ENCODE measurements around the gene LRMDA.

LRMDA gene

DNA sequence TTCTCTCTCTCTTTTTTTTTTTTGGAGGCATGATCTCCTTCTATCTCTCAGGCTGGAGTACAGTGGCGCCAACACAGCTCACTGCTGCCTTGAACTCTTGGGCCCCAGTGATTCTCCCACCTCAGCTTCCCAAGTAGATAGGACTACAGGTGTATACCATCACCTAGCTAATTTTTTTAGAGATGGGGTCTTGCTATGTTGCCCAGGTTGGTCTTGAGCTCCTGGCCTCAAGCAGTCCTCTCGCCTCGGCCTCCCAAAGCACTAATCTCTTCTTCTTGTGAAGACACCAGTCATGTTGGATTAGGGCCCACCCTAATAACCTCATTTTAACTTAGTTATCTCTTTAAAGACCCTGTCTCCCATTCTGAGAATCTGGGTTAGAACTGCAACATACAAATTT lies 45.6 kb downstream of the LRMDA start:
- no peak for DNase-seq (ENCODE audit: low read depth)

DNA sequence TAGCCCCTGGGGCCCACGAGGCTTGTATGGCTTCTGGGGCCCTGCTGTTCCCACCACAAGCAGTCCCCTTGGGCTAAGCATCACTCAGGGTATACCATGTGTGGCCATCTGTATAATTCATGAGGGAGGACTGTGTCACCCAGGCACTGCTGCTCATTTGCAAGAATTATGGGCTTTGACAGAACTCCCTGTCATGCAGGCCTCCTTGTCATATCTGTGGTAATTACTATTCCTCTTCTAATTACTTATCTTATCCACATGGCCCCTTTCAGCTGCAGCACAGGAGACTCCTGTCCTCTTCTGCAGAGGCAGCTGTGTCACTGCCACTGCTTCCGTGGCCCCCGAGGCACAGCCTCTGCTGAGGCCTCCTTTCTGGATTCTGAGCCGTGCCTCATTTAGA lies 46.3 kb downstream of the LRMDA start:
- no peak for DNase-seq (ENCODE audit: low read depth)

DNA sequence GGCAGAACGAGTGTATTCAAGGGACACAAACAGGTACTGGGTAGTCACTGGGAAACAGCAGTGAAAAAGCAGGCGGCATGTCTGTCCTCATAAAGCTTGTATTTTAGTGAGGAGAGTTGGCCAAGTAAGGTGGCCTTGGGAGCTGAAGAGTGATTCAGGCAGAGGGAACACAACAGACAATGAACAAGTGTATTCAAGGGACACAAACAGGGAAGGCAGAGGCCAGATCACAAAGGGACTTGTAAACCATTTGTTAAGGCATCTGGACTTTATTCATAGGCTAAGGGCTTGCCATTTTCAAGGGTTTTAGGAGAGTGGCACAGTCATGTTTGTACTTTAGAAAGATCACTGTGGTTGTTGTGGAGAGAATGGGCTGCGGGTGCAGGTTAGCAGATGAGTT lies 49.0 kb downstream of the LRMDA start:
- DNase-seq (ENCODE audit: low read depth) = no peak

DNA sequence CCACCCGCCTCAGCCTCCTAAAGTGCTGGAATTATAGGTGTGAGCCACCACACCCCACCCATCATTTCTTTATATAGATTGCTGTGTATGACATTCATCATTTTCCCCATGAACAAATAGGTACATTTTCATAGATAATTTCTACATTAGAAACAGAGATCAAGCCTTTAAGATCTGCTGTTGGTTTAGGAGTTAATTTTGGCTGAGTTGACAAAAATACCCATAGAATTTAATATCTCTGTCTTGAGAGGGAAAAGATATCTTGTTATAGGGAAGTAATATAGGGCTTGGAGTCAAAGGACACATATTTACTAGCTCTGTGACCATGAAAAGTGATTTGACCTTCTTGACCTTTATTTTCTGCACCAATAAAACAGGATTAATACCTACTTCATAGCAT lies 51.8 kb downstream of the LRMDA start:
- DNase-seq (ENCODE audit: low read depth) = no peak

DNA sequence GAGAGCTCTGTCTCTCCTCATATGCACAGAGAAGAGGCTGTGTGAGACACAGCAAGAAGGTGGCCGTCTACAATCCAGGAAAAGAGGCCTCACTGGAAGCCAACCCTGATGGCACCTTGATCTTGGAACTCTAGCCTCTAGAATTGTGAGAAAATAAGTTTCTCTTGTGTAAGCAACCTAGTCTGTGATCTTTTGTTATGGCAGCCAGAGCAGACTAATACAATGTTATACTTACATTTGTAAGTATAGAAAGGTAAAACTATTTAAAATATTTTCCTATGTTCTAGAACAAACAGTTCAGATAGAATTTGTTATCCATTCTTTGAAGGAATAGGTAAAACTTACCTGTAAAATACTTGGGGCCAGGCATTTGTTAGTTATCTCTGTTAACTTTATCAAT lies 53.3 kb downstream of the LRMDA start:
- no peak for DNase-seq (ENCODE audit: low read depth)

DNA sequence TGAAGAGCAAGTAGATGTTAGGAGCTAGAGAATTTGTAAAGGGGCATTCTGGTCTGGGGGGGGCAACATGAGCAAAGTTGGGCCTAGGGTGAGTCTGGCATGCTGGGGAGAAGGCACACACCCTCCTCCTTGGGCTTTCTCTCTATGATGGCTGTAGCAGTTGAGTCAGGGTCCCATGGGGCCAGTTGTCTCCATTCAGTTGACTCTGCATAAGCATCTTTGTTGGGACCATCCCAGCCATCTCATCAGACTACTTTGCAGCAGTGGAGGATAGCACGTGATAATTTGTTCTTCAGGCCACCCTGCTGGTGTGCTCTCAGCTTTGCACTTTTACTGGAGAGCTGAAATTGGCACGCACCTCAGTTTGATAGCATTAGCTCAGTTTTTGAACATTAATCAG lies 55.2 kb downstream of the LRMDA start:
- no peak for DNase-seq (ENCODE audit: low read depth)

DNA sequence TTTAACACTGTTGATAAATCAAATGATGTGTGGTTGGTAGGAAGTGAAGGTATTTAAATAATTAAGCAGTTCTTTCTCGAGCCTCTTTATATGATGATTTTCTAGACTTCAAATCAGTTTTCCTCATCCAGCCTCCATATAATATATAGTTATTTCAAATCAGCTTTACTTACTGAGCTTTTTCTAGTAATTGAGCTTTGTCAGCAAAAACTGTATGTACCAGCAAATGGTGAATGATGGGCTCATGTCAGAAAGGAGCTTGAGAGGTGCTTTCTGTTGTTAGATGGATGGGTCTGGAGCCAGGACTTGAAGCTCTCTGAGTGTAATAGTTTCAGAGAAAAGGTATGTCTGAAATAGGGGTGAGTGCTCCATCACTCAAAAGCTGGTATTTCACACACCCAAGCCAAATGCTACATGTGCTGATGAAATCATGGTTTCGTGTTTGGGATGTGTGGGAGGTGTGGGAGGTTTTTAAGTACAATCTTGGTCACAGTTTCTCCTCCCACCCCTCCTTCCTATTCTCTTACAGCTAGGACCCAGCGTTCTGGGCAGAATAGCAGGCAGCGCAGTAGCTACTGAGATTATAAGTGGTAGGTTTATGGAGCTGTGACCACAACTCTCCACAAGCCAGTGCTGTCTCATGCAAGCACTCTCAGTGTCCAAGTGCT lies 55.8 kb downstream of the LRMDA start:
- no peak for DNase-seq (ENCODE audit: low read depth)

DNA sequence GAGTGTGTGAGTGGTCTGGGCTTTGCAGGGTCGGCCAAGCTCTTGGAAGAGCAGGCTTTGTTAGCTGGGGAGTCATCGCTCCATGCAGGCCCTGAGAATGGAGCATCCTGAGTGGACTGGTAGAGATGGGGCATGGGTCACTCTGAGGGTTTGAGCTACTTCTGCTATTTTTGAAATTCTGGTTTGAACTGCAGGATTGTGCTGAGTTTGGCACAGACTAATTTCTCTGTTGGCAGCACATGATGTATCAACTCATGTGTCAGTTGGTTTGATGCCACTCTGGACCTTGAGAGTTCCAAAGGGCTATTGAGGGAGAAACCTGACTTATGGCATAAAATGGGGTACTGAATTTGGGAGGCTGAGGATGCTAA lies 56.3 kb downstream of the LRMDA start:
- no peak for DNase-seq (ENCODE audit: low read depth)

DNA sequence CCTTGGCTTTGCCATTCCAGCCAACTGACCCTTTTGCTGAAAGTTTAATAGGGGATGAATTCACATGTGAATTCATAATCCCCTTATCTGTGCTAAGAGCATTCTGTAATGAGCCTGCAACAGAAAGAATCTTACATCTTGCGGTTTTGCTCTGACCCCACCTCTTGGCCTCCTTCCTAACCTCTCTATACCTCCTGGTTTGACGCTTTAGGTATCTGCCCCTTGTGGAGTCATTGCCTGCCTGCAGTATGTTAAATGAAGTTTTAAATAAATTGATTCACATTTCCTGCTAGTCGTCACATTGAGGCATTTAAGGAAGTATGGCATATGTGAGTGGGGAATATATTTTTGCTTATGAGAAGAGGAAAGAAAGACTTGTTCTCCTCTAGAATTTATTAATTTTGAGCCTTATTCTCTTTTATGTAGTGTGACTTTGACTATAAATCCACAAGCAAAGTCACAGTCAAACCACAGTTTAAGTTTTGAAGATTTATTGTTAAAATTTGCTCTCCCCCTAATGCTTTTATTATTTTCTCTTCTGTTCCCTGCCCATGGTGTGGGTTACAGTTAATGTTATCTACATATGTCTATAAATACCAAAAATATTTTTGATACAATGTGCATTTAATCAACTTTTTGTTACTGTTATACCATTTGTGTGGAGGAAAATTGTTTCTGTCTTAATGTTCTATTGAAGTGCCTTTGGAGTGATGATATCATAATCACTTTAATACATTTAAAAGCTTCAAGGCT lies 60.9 kb downstream of the LRMDA start:
- no peak for DNase-seq (ENCODE audit: low read depth)

DNA sequence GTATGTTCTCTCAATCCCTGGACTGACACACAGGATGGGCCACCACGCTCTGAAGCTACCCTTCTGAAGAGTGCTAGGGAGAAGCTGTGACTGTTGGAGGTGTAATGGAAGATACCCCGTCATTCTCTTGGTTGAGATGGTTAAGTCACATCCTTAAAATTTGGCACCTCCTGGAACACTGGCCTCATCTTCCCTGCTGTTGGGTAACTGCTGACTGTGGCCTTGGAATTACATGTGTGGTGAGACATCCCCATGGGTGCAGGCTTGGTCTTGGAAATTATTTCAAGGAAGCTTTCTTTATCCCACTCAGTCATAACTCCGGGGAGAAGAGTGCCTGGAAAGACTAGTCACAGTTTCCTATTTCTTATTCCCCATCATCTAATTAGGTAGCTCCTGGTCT lies 62.0 kb downstream of the LRMDA start:
- no peak for DNase-seq (ENCODE audit: low read depth)

DNA sequence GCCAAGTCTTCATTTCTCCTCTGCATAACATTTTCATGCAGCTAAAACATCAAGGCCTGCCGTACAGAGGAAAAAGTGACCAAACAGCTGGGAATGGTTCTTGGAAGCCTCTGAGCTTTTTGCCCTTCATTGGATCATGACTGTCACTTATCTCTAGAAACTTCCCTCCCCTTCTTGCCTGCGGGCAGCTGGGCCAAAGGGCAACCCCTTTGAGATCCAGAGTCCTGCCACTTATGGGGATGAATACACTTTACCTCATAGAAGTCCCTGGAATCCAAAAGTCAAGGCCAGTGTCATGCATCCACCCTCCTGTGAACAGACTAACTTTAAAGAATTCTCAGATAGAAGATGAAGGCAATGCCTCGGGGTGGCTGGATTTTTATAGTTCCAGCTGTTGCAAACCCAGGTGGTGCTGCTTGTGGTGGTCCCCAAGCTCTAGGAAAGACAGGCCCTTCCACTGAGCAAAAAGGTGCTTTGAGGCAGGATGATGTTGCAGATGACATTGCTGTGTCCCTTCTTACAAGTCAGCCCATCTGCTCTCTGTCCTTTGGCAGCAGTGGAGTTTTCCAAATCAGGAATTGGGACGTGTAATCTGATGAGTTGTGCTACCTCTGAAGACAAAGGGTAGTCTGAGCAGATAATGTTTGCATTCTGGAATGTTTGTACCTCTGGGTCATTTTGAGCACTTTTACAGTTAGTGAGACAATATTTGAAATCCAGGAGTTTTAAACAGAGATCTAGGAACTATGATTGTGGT lies 64.2 kb downstream of the LRMDA start:
- no peak for DNase-seq (ENCODE audit: low read depth)

DNA sequence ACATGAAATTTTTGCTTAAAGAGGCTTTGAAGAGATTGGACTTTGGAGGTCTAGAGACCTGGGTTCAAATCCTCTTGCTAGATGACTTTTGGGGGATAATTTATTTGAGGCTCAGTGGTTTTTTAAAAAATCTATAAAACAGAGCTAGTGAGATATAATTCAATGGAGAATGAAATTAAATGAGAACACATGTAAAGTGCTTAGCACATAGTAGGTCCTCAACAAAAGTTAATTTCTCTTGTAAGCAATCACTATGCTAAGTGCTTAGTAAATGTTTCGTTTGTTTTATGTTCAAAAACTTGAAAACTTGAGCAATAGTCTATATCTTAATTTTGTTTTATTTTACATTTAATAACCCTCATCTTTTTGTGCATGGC lies 64.8 kb downstream of the LRMDA start:
- DNase-seq (ENCODE audit: low read depth) = no peak

DNA sequence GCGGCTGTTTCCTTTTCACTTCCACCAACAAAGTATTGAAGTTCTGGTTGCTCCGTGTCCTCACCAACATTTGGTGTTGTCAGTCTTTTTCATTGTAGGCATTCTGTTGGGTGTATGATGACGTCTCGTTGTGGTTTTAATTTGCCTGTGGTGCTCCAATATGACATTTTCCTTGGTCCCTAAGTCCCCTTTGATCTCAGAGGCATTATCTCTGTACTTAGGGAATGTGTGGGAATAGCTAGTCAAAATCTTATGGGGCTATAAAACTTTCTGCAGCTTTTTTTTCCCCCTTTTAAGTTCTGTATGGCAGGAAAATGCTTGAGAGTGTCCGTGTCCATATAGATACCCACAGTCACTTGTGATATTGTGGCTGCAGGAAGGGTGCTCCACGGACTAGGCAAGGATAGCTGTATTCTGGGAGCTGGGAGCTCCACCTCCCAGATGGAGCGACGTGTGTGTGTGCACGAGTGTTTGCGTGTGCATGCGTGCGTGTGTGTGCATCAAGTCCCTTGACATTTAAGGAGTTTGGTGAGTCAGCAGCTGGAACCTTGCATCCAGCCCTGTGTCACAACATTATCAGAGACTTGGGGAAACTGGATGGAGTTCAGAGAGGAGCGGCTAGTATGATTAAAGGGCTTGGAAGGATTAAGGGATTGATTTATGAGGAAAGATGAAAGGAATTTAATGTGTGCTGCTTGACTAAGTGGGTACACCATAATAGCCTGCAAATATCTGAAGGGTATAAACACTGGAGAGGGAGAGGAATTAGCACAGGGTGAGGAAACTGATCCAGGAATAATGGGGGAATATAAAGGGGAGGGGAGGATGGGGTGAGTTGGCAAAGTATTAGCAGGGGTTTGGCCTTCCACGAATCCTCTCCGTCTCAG lies 66.8 kb downstream of the LRMDA start:
- DNase-seq (ENCODE audit: low read depth) = no peak

DNA sequence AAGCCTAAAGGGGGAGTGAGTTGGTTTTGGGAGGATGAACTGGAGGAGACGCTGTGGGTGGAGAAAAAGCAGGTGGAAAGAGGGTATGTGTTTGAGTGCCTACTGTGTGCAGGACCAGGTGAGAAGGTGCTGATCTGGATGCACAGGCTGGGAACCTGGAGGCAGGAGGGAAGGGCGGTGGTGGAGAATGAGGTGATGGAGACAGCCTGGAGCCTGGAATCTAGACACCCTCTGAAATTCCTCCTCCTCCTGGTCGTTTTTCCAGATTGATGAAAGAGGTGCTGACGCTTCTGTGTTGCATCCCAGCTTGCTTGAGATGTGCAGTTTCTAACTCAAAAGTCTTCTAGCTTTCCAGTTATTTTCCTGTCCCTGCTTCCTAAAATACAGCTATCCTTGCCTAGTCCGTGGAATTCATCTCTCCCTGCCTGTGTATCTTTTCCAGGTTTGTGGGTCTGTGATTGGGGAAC lies 67.5 kb downstream of the LRMDA start:
- no peak for DNase-seq (ENCODE audit: low read depth)

DNA sequence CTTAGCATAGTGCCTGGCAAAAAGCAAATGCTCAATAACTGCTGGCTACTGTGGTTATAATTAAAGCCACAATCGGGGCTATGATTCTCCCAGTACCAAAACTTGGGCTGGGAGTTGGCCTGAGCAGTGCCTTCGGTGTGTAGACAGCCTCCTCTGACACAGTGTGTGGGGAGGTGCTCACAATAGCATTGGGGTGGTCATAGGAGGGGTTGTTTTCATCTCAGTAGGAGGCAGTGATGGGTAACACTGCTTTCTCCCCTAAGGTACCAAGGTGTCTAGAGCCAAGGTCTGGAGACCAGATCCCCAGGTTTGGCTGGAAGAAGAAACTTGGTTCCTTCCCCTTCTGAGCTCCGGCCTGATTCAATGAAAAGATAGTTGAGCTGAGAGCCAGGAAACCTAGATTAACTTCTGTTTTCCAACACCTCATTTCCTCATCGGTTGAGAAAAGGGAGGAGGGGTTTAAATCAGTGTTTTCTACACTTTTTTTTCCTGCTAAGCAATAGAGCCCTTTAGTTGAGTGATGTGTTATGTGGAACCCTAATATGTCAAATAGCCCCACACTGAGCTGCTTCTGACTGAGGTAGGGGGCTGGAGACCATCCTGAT lies 68.2 kb downstream of the LRMDA start:
- no peak for DNase-seq (ENCODE audit: low read depth)

DNA sequence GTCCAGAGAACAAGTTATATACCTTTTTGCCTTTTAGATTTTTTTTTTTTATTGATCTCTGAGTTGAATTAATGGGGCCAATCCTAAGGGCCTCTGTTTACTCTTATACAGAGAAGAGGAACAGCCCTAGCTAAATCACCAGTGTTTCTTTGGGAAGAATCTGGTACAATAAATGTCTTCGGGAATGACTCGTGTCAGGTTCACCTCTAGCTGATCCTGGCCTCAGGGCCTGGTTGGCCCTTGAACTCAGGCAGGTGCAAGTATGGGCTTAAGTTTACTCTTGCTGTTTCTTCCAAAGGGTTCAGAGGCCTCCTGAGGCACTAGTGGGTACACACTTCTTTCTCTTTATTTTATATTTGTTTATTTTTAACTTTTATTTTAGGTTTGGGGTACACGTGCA lies 71.0 kb downstream of the LRMDA start:
- DNase-seq (ENCODE audit: low read depth) = no peak

DNA sequence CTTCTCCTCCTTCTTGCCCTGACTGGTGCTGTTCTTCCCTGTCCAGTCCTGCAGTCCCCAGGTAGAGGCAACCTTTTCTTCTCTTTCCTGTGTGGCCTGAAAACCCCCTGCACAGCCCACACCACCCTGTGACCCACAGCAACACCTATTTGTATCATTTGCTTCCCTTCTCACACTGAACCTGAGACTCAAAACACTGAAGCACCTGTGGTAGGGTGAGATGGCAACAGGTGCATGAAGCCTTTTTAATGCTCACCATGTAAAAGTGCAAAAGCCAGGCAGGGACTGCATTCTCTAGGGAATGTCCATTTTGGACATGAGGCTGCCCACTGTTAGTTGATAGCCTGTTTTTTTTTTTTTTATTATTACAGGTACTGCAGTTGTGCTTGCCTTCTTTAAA lies 71.4 kb downstream of the LRMDA start:
- DNase-seq (ENCODE audit: low read depth) = no peak

DNA sequence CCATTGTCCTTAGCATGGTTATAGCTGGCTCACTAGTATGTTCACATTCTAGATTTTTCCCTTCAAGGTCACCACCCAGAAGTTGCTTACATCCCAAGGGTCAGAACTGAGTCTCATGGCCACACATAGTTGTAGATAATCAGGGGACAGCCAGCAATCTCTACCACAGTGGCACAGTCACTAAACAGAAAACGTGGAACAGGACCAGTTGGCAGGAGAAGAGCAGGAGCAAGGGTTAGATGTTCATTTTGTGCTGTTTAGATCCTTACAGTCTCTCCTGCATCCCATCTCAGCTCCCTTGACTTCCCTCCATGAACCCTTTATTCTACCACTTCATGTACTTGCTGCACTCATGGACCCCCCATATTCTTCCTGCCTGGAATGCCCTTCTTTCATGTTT lies 73.9 kb downstream of the LRMDA start:
- no peak for DNase-seq (ENCODE audit: low read depth)

DNA sequence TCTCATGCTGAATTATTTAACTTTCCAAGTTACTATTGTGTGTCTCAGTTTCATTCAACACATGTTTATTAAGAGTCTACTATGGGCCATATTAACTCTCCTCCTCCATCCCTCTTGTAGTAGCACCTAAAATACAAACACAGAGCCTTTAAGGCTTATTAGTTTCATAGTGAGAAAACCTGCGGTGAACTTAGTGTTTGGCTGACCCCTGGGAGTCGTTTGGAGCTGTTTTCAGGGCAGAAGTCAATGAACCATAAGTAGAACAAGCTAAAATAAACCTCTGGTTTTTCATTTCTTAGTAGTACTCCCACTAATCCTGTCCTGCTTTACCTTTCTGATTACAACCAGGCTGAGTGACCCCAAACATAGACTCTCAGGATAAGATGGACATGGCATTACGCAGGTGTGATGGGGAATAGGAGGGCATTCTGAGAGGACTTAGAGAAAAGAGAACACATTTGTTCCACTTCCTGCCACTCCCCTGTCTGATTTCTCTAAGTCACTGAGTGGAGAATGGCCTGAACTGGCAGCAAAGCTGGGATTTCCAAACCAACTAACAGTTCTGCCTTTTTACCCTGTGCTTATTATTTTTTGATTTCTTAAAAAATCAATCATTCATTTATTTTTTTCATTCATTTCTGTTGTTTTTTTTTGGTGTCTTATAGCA lies 74.5 kb downstream of the LRMDA start:
- no peak for DNase-seq (ENCODE audit: low read depth)

DNA sequence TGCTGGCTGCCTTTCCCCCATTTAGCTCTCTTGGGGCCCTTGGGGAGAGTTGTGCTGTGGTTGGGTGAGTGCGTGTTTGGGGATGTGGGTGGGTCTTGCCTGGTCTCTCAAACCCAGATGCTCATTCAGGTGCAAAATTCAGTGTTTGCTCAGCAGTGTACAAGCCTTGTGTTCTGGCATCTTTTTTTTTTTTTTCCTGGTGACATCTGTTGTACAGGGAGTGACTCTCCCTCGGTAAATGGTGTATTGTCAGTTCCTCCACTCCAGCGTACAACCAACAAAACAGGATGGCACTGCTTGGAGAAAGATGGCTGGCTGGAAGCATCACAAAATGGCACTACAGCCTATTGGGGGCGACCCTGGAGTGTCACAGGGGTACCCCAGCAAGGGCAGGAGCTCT lies 75.5 kb downstream of the LRMDA start:
- no peak for DNase-seq (ENCODE audit: low read depth)

DNA sequence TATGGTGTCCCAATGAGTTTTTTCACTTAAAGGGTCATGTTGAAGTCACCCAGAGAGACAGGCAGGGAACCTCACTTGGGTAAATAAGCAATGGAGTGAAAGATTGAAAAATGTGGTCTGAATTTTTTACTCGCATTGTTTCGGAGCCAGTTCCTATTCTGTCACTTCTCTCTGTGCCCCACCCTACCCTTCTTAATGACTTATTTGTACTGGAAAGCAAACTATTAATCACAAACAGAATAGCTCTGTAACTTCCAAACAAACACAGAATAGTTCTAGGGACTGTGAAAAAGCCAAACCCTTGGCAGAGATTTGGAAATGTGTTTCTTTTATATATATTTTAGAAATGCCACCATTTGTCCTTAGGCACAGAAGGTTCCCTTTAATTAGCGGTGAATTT lies 76.0 kb downstream of the LRMDA start:
- DNase-seq (ENCODE audit: low read depth) = no peak
